ENCODE measurements around the gene TJP3.

GRCh38 chr19:3696660-3696995, 11.6 kb upstream of the TJP3 start:
- TF ChIP-seq EZH2 (IDR thresholded peaks at IDR 0.05), result no peak
- TF ChIP-seq POLR2AphosphoS5 (IDR thresholded peaks at IDR 0.05; ENCODE audit: borderline replicate concordance, low read depth, low read length), result no peak
- TF ChIP-seq FOXP2 (optimal IDR thresholded peaks at IDR 0.05; ENCODE audit: control extremely low read depth, extremely low read length, insufficient read depth), result no peak

Measured in SK-N-MC (cell line).